Neuron (in vitro differentiated cells): Measurements from ENCODE around the gene CPNE2.

Experiments
- H2AFZ ChIP-seq: one replicate; pipeline ENCODE4 v1.6.1; 2013; ENCODE audit warnings: low read depth, mild to moderate bottlenecking, inconsistent platforms, low read length, moderate library complexity
- H3K27me3 ChIP-seq: one replicate; pipeline ENCODE4 v1.6.1; 2013; ENCODE audit warnings: low read length; ENCODE audit not compliant: insufficient read depth
- H3K36me3 ChIP-seq: one replicate; pipeline ENCODE4 v1.6.1; 2013; ENCODE audit warnings: low read length; ENCODE audit not compliant: insufficient read depth
- H3K4me1 ChIP-seq: one replicate; pipeline ENCODE4 v1.6.1; 2013; ENCODE audit warnings: low read length; ENCODE audit not compliant: insufficient read depth
- H3K4me3 ChIP-seq: 2 replicates; pipeline ENCODE4 v1.5.1; 2013; ENCODE audit warnings: mild to moderate bottlenecking, low read length, moderate library complexity
- H3K9me3 ChIP-seq: one replicate; pipeline ENCODE4 v1.6.1; 2013; ENCODE audit warnings: low read length

Gene CPNE2

DNA sequence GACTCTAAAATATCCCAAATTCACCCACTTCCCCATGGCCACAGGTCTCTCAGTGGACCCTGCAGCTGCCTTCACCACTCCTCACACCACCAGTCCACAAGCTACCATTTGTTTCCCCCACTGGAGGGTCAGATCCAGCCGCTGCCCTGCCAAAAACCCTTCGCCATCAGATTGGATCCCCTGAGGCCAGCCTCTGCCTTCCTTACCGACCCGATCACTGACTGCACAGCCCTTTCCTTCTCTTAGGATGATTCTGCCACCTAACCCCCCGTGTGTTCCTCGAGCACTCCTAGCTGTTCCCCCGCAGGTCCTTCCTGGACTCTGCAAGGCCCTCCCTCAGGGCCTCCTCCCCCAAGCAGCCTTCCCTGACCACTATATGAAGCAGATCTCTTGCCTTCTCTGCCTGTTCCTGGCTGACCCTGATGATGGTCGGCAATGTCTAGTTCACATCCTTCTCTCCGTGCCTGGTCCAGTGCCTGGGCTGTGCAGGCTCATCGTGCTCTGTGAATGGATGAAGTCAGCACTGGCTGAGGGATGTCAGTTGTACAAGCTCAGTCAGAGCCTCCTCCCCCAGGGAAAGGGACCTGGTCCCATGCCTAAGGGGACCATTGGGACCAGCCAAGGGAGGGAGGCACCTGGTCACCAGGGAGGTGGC is 46.0 kb downstream of the CPNE2 start:
- Histone ChIP-seq H3K27me3 (no peaks in the 10 kb centered on the region), H3K4me3 (no peak overlapping the region), H3K4me1 (no peaks in the 10 kb centered on the region), H3K9me3 (no peaks in the 10 kb centered on the region), H3K36me3 (peaks cover 3% of the 10 kb centered on the region), H2AFZ (no peak overlapping the region)

DNA sequence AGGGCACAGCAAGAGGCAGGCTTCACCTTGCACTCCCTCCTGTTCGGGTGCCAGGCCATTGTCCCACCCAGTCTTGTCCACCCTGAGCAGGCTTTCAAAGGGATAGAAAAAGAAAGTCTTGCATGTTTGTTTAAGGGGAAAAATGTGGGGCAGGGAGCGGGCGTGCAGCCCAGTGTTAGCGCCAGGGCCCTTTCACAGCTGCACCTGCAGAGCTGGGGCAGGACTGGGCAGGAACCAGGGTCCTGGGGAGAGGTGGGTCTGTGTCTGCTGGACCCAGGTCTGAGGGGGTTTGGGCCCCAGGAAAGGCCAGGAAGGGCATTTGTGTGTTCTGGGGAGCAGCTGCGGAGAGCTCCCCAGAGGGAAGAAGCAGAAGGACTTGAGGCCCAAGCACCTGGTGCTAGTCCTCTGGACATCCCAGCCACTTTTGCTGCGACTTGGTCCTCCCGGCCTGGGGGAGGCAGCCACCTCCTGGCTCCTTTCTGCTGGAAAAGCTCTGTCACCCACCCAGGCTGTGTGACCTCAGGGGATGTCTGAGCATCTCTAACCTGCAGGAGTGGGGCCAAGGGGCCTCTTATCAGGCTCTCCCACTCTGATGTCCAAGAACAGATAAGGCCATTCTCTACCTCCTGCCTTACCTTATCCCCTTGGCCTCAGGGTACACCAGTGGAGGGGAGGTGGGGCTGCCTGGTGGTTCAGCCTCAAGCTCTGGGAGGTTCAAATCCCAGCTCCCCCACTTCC is 48.7 kb downstream of the CPNE2 start:
- peaks cover 3% of the 10 kb centered on the region for H3K36me3 ChIP-seq
- H3K27me3 ChIP-seq = no peaks in the 10 kb centered on the region
- peaks cover 6% of the 10 kb centered on the region for H3K4me1 ChIP-seq
- H3K4me3 ChIP-seq = no peak overlapping the region
- no peak overlapping the region for H2AFZ ChIP-seq
- no peaks in the 10 kb centered on the region for H3K9me3 ChIP-seq

DNA sequence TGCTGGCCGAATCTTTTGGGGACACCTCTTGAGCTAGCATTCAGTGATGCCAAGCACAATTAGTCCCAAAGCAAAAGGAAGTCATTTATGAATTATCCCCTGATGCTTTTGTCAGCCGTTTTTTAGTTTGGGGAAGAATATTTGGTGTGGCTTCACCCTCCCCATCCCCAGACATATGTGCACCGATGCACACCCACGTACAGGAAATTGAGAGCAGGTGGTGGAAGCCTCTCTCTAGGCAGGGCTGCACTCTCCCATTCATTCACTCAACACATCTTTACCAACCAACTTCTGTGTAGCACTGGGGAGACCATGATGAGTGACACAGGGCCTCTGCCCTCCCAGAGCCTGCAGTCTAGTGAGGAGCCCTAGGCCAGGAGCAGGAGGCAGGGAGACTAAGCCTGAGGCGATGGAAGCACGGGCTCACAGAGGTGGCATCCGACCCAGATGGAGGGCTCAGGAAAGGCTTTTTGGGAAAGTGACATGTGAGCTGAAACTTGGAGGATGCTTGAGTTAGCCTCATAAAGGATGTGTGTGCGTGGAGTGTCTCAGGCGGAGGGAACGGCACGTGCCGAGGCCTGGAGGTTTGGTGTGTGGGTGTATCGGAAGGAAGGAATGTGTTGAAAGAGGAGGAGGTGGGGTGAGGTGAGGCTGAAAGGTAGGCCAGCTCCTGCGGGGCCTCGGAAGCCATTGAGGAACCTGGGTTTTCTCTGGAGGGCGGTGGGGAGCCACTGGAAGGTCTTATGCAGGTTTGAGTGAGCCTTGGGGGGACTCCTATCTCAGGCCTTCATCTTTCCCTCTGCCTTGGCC is 49.6 kb downstream of the CPNE2 start:
- Histone ChIP-seq H2AFZ (no peak overlapping the region), H3K4me1 (peaks cover 8% of the 10 kb centered on the region)

DNA sequence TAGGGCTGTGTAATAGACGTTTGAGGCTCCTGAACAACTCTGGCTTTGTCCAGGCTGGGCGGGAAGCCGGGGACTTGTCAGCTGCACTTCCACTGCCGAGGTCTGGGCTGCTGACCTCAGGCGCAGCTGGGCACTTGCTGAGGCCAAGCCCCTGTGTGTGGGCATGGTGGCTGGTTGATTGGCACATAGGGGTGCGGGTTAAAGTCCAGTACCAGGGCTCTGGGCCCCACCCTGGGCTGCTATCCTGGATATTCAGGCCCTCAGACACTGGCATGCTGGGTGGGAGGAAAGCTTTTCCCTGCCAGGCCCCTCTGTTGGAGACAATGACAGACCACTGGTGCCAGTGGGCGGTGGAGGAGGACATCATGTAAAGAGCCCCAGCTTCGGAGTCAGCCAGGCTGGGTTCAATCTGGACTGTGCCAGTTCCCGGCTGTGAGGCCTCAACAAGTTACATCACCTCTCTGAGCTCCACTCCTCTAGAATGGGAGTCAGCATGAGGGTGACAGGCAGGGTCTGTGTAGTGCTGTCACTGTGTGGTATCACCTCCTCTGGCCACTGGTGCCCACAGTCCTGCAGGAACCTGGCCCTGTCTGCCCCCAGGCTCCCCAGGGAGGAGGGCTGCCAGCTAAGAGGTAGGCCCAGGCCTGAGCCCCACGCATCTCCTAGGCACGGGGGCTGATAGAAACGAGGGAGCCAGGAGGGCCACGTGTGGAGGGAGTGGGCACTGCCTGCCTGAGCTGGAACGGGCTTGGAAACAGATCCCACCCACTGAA is 51.0 kb downstream of the CPNE2 start:
- no peak overlapping the region for H2AFZ ChIP-seq
- H3K9me3 ChIP-seq = no peaks in the 10 kb centered on the region
- H3K36me3 ChIP-seq = no peaks in the 10 kb centered on the region
- H3K27me3 ChIP-seq = no peaks in the 10 kb centered on the region
- peaks cover 19% of the 10 kb centered on the region for H3K4me1 ChIP-seq
- H3K4me3 ChIP-seq = no peak overlapping the region

More for the DNA sequence above, 49.6 kb downstream of the CPNE2 start:
- H3K9me3 ChIP-seq = no peaks in the 10 kb centered on the region
- peaks cover 3% of the 10 kb centered on the region for H3K36me3 ChIP-seq
- H3K4me3 ChIP-seq = no peak overlapping the region
- no peaks in the 10 kb centered on the region for H3K27me3 ChIP-seq

DNA sequence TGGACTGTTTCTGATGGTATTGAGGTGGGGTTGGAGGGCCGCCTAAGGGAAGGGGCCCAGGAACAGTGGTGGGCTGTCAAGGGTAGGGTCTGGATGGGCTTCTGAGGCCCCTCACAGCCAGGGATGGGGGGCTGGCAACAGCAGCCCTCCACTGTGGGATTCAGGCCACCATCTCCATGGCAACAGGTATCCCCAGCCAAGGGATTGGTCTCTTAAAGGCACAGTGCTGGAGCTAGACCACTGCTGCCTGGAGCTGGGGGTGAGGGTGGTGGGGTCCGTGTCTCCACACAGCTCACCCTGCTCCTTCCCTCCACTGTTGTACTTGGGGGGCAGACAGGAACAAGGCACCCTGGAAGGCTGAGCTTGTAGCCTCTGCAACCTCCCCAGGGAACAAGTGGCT is 51.6 kb downstream of the CPNE2 start:
- H3K9me3 ChIP-seq = no peaks in the 10 kb centered on the region
- H2AFZ ChIP-seq = no peak overlapping the region
- H3K4me1 ChIP-seq = peaks cover 19% of the 10 kb centered on the region
- H3K4me3 ChIP-seq = no peak overlapping the region
- no peaks in the 10 kb centered on the region for H3K27me3 ChIP-seq
- no peaks in the 10 kb centered on the region for H3K36me3 ChIP-seq

DNA sequence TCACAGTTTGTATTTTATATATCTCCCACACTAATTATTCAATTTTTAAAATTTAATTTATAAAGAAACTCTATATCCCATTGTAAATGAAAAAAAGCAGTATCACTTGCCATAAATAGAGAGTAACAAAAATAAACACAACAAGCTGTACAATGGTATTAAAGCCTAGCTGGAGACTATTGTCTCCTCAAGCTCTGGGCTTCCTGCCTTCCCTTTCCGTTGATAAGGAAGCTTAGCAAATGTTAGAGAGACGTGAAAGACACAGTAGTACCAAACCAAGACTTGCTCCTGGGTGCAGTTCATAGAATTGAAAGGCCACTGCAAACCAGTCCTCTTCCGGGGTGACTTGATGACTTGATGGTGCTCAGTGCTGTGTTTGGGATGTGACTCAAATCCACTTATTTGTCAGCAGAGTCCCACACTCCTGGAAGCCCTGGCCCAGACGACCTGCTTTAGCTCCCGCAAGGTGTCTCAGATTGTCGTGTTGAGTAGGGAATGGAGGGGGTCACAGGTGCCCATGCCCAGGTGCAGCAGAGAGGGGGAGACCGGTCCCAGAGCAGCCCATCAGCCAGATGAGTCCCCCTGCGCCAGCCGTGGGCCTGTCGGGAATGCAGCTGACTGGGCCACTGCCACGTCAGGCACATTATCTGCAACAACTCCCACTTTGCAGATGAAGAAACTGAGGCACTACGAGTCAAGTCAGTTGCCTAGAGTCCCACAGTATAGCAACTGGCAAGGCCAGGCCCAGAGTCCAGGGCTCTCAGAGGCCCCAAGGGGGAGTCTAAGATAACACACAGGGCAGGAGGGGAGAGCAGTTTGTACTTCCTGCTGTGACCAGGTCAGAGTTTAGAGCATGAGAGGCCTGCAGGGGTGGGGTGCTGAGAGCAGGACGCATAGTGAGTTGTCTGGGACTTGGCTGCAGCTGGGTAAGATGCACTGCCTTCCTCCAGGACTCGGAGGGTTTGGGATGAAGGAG is 53.0 kb downstream of the CPNE2 start:
- Histone ChIP-seq H3K27me3 (no peaks in the 10 kb centered on the region), H3K9me3 (no peaks in the 10 kb centered on the region), H3K4me1 (peaks cover 19% of the 10 kb centered on the region)

DNA sequence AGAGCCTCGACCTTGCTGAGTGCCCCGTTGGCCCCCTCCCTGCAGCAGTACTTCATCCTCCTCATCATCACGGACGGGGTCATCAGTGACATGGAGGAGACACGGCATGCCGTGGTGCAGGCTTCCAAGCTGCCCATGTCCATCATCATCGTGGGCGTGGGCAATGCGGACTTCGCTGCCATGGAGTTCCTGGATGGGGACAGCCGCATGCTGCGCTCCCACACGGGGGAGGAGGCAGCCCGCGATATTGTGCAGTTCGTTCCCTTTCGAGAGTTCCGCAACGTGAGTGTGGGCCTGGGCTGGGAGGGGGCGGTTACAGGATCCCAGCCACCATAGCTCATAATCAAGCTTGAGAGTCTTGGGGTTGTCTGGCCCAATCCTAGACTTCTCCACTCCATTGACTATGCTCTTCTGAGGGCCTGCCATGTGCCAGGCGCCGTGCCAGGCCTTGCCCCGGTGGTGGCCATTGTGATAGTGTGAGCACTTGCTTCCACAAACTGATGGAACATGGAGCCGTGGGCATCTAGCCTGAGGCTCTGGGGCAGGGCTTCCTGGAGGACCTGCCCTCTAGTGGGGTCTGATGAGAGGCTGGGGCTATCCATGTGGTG is 53.8 kb downstream of the CPNE2 start:
- Histone ChIP-seq H3K4me1 (peaks cover 19% of the 10 kb centered on the region), H3K4me3 (no peak overlapping the region), H2AFZ (no peak overlapping the region), H3K27me3 (no peaks in the 10 kb centered on the region), H3K9me3 (no peaks in the 10 kb centered on the region), H3K36me3 (peaks cover 3% of the 10 kb centered on the region)

More for the DNA sequence above, 53.0 kb downstream of the CPNE2 start:
- H2AFZ ChIP-seq = no peak overlapping the region
- no peak overlapping the region for H3K4me3 ChIP-seq
- H3K36me3 ChIP-seq = no peaks in the 10 kb centered on the region

DNA sequence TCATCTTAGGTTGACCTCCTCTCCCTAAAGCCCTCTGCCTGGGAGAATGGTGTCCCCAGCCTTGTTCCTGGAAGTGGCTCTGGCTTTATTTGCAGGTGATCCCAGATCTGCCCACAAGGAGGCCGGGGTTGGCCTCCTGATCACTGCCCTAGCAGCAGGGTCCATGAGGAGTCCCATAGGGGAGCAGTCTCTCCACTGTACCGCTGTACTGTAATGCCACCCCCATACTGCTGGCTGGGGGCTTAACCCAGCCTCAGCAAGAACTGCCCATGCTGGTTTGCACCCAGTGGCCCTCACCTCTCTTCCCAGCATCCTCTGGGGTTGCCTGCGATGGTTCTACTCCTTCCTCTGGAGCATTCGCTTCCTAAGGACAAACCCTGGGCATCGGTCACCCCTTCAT is 54.4 kb downstream of the CPNE2 start:
- H3K4me1 ChIP-seq = peaks cover 19% of the 10 kb centered on the region
- H2AFZ ChIP-seq = no peak overlapping the region
- H3K9me3 ChIP-seq = no peaks in the 10 kb centered on the region
- H3K27me3 ChIP-seq = no peaks in the 10 kb centered on the region
- H3K36me3 ChIP-seq = peaks cover 3% of the 10 kb centered on the region
- H3K4me3 ChIP-seq = no peak overlapping the region

DNA sequence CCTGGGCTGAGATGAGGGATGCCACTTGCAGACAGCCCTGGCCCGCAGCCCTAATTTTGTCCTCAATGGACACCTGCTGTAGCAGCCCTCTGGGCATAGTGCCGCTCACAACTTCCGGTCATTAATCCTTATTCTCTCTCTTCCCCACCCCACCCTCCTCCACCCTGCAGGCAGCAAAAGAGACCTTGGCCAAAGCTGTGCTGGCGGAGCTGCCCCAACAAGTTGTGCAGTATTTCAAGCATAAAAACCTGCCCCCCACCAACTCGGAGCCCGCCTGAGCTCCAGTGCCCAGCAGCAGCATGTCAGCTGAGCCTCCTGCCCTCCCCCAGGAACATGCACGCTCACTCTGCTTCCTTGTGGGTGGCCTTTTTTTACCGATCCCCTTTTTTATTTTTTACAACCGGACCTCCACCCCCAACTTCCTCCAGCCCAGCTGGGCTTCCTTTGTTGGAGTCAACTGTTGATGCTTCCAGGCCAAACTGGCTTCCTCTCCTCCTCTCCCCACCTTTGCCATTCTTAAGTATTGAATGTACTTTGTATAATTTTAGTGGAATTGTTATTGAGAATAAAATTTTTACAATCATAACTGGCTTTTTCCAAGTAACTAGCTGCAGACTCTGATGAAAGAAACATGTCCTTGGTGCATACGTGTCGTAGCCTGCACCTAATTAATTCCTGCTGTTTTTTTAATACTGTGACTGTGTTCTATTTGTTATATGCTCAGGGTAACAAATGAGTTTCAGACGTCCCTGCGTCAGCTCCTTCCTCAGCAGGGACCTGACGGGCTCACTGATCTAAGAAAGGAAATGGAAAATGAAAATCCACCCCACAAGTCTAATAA is 55.2 kb downstream of the CPNE2 start:
- Histone ChIP-seq H3K27me3 (no peaks in the 10 kb centered on the region), H3K36me3 (peaks cover 10% of the 10 kb centered on the region), H3K4me1 (peaks cover 19% of the 10 kb centered on the region), H3K4me3 (no peak overlapping the region), H3K9me3 (no peaks in the 10 kb centered on the region), H2AFZ (no peak overlapping the region)

DNA sequence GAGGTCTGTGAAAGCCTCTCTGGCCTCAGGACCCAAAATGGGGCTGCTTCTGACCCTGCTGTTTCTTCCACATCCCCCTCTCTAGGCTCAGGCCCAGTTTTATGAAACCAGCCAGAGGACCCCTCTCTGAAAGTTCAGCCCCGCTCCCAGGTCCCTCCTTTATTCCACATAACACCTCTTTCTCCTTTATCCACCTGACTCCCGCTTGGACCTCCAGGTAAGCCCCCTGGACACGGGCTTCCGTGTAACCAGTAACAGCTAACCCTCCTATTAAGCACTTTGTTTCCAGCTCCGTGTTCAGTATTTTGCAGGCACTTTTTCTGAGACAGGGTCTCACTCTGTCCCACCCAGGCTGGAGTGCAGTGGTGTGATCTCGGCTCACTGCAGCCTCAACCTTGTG is 56.1 kb downstream of the CPNE2 start:
- Histone ChIP-seq H3K36me3 (peaks cover 18% of the 10 kb centered on the region), H3K4me1 (peaks cover 19% of the 10 kb centered on the region), H3K9me3 (no peaks in the 10 kb centered on the region), H2AFZ (no peak overlapping the region), H3K27me3 (no peaks in the 10 kb centered on the region), H3K4me3 (no peak overlapping the region)

DNA sequence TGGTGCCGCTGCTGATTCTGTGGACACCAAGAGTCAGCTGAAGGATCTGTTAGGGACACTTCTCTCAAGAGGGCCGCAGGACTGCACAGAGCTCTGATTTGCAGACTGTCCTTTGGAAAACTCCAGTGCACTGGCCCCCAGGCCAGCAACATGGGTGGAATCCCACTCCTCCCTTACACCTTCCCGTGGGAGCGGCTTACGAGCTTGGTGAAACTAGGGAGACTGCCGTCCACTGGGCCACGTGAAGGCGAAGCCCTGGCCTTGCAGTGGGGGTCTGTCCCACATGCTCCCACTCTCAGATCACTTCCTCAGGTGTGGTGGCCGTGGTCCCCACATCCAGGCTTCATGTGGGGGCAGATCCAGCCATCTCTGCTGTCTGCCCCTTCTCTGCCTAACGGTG is 57.0 kb downstream of the CPNE2 start:
- Histone ChIP-seq H3K9me3 (no peaks in the 10 kb centered on the region), H3K36me3 (peaks cover 27% of the 10 kb centered on the region), H3K4me1 (peaks cover 14% of the 10 kb centered on the region), H3K4me3 (no peak overlapping the region), H2AFZ (no peak overlapping the region), H3K27me3 (no peaks in the 10 kb centered on the region)
